Measurements from ENCODE around the gene RBM28. TPM values are rescaled to one million over a fixed set of nuclear protein-coding genes. Genes with fewer than 3 reads are reported as not detected.

Gene RBM28
- polyA plus RNA-seq, 1 donor (not counting 4 experiments of a cell fraction or from before 2014, with no cell fraction given), result 36.4 TPM

DNA sequence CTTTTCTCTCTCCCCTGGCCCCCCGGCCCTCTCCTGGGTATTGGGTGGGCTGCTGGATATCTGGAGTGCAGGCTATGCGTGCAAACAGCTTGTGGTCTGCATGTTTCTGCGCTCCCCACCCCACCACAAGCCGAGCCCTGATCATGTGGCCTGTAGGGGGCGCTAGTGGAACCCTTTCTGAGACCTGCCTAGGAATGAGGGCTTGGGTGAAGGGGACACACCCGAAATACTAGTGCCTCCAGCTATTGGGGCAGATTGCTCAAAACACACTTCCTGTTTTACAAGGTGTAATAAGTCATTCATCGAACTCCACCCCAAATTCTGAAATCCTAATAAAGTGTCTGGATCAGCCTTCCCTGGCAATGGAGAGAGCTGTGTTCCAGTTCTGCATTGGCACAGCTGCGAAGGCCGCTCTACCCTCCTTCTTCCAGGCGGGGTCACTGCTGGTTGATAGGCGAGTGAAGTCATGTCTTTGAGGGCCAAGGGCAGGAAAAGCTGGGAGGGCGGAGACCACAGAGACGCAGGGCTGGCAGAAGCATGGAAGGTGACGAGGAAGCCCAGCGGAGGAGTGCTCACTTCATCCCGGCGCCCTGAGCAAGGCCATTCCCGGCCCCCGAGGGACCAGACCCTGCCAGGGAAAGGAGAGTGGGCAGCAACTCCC lies 37.6 kb upstream of the RBM28 start:
- no peaks in the 10 kb centered on the region for H3K9me3 ChIP-seq (ENCODE audit: control insufficient read depth, low read depth, low read length)
- no peak overlapping the region for H3K4me3 ChIP-seq (ENCODE audit: control insufficient read depth in 2 of 3, extremely low read depth in 1 of 3, insufficient read depth in 2 of 3, low read depth in 1 of 3, low read length in 3 of 3)
- peak overlapping the region; percentile 58 for H2AFZ ChIP-seq (ENCODE audit: control insufficient read depth, low read length)
- peak overlapping the region; percentile 27 for H3K4me2 ChIP-seq (ENCODE audit: control insufficient read depth, extremely low read depth, insufficient read depth, low read depth, low read length)
- H3K36me3 ChIP-seq (ENCODE audit: control insufficient read depth in 2 of 2, extremely low read depth in 1 of 2, insufficient read depth in 2 of 2, low read length in 2 of 2), result no peaks in the 10 kb centered on the region
- FAIRE-seq (peak; percentile 73), DNase-seq (ENCODE audit: low read depth, low spot score) (peak; percentile 64)
- H3K27me3 ChIP-seq (ENCODE audit: control insufficient read depth, extremely low read depth, insufficient read depth, low read length), result no peaks in the 10 kb centered on the region
- no peak overlapping the region for H3K27ac ChIP-seq (ENCODE audit: control insufficient read depth, insufficient read depth, low read length)
- H3K9me1 ChIP-seq (ENCODE audit: control insufficient read depth, extremely low read depth, insufficient read depth, low read length), result no peaks in the 10 kb centered on the region
- dilution Hi-C loops (cut with MboI; ENCODE audit: extremely low pct_ligation_motif_present, low sequenced_read_pairs), result no loop called here
- H3K79me2 ChIP-seq (ENCODE audit: control insufficient read depth, insufficient read depth, low read length), result no peaks in the 10 kb centered on the region
- peaks cover 6% of the 10 kb centered on the region for H3K4me1 ChIP-seq (ENCODE audit: control insufficient read depth, extremely low read depth, insufficient read depth, low read length)
- no peaks in the 10 kb centered on the region for H4K20me1 ChIP-seq (ENCODE audit: control insufficient read depth, extremely low read depth, insufficient read depth, low read length)
- TF ChIP-seq CTCF (optimal IDR thresholded peaks at IDR 0.05 in 1 of 3, IDR thresholded peaks at IDR 0.05 in 1 of 3, conservative IDR thresholded peaks at IDR 0.05 in 1 of 3; ENCODE audit: extremely low read depth in 1 of 3, insufficient read depth in 2 of 3, low read length in 3 of 3) (peak; percentile 85 to 90 (median 89)), EZH2 (IDR thresholded peaks at IDR 0.05; ENCODE audit: low read length) (no peak)
- peak overlapping the region; percentile 12 for H3K9ac ChIP-seq (ENCODE audit: control insufficient read depth, extremely low read depth, insufficient read depth, low read length)

DNA sequence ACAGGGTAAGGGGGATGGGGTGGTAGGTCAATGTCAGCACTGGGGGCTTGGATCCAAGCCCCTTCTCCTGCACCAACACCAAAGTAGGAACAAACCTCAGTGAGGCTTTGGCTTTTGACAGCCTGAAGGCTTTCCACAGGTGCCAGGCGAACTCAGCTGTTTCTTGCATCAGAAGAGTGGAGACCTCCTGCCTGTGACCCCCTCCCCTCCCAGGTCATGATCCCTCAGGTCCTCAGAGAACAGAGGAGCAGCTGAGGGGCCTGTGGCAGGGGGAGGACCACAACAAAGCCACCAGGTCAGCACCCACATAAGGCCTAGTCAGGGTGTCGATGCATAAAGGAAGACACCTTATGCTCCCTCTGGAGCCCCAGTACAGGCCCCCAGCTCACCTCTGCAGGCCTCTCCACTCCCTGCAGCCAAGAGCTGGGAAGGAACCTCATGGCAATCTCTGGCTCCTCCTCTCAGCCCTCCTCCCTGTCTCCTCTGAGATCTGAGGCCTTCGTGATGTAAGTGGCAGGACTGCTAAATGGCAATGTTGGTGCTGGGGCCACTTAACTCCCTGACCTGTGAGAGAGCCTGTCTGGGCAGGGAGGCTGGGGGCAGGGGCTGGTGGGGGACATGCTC lies 36.9 kb upstream of the RBM28 start:
- H3K4me2 ChIP-seq (ENCODE audit: control insufficient read depth, extremely low read depth, insufficient read depth, low read depth, low read length), result no peak overlapping the region
- H3K4me1 ChIP-seq (ENCODE audit: control insufficient read depth, extremely low read depth, insufficient read depth, low read length), result peaks cover 6% of the 10 kb centered on the region
- no peak overlapping the region for H3K9ac ChIP-seq (ENCODE audit: control insufficient read depth, extremely low read depth, insufficient read depth, low read length)
- no peak overlapping the region for H3K27ac ChIP-seq (ENCODE audit: control insufficient read depth, insufficient read depth, low read length)
- no peaks in the 10 kb centered on the region for H3K9me3 ChIP-seq (ENCODE audit: control insufficient read depth, low read depth, low read length)
- no peaks in the 10 kb centered on the region for H3K79me2 ChIP-seq (ENCODE audit: control insufficient read depth, insufficient read depth, low read length)
- H3K36me3 ChIP-seq (ENCODE audit: control insufficient read depth in 2 of 2, extremely low read depth in 1 of 2, insufficient read depth in 2 of 2, low read length in 2 of 2), result no peaks in the 10 kb centered on the region
- no peak for DNase-seq (ENCODE audit: low read depth, low spot score)
- no peak for FAIRE-seq
- H4K20me1 ChIP-seq (ENCODE audit: control insufficient read depth, extremely low read depth, insufficient read depth, low read length), result no peaks in the 10 kb centered on the region
- no peak overlapping the region for H2AFZ ChIP-seq (ENCODE audit: control insufficient read depth, low read length)
- no peaks in the 10 kb centered on the region for H3K27me3 ChIP-seq (ENCODE audit: control insufficient read depth, extremely low read depth, insufficient read depth, low read length)
- H3K9me1 ChIP-seq (ENCODE audit: control insufficient read depth, extremely low read depth, insufficient read depth, low read length), result no peaks in the 10 kb centered on the region
- TF ChIP-seq CTCF (optimal IDR thresholded peaks at IDR 0.05 in 1 of 3, IDR thresholded peaks at IDR 0.05 in 1 of 3, conservative IDR thresholded peaks at IDR 0.05 in 1 of 3; ENCODE audit: extremely low read depth in 1 of 3, insufficient read depth in 2 of 3, low read length in 3 of 3) (no peak), EZH2 (IDR thresholded peaks at IDR 0.05; ENCODE audit: low read length) (no peak)
- no peak overlapping the region for H3K4me3 ChIP-seq (ENCODE audit: control insufficient read depth in 2 of 3, extremely low read depth in 1 of 3, insufficient read depth in 2 of 3, low read depth in 1 of 3, low read length in 3 of 3)
- dilution Hi-C loops (cut with MboI; ENCODE audit: extremely low pct_ligation_motif_present, low sequenced_read_pairs), result no loop called here

Measured in keratinocyte (primary cell).